Stimulated activated CD4-positive, alpha-beta T cell treated with anti-CD3 and anti-CD28 coated beads, Interleukin-12 subunit alpha, Interleukin-12 subunit beta, amount 100 ng/mL, for 4 hours (primary cell): ENCODE data around the gene APAF1.

Source experiments
- DNase-seq: peaks from one replicate; pipeline ENCODE4 v3.0.0-alpha.2; 2020

The APAF1 gene

DNA sequence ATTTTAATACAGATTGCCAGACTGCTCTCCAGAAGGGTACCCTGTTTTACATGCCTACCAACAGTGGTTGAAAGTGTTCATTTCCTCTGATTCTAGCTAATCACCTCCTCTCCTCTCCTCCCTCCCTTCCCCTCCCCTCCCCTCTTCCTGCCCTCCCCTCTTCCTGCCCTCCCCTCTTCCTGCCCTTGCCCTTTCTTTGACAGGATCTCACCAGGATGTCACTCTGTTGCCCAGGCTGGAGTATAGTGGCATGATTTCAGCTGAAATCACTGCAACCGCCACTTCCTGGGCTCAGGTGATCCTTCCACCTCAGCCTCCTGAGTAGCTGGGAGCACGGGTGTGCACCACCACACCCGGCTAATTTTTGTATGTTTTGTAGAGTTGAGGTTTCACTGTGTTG lies 24.7 kb downstream of the APAF1 start:
- no peak for DNase-seq

- no peak for DNase-seq
Measured at GRCh38 chr12:98671459-98671858, 26.4 kb downstream of the APAF1 start.

DNA sequence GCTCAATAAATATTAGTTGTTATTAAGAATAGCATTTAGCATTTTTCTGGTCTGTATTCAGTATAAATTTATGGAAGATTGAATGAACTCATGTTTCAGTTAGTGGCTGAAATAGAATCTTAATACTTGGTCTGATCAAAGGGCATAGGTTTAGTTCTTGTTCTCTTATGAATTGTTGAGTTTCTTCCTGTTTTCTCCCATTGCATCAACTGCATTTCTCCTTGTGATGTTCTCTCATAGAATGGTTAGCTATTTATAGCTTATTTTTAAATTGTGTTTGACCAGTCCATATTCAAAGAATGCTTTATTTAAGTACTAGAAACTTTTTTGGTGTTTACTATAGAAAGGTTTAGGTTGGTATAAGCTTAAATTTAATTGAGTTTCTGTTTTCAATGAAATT lies 29.8 kb downstream of the APAF1 start:
- DNase-seq = no peak

DNA sequence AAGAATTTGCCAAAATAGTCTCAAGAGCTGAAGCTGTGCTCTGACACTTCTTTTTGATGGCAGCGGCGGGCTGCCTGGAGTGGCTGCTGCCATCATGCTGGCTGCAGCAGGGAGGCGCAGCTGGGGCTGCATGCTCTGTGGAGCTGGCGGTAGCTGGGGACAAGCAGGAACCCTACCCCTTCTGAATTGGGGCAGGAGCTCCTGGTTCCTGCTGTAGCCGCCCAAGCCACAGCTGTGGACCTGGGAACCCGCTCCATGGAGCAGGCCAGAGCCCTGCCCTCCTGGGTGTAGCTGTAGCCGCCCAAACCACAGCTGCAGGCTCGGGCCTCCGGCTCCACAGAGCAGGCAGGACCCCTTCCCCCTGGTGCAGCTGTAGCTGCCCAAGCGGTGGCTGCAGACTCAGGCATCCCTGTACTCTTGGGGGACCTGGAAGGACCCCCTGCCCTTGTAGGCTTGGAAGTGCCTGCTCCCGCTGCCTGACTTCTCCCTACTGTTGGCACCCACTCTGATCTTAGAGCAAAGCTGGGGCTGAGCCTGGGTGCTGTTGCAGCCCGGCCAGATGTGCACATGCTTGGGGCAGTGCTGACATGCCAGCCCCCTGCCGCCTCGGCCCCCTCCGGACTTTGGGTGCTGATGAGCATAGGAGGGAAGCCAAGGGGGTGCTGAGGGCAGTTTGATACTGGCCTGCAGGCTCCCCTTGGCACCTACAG lies 33.3 kb downstream of the APAF1 start:
- no peak for DNase-seq

DNA sequence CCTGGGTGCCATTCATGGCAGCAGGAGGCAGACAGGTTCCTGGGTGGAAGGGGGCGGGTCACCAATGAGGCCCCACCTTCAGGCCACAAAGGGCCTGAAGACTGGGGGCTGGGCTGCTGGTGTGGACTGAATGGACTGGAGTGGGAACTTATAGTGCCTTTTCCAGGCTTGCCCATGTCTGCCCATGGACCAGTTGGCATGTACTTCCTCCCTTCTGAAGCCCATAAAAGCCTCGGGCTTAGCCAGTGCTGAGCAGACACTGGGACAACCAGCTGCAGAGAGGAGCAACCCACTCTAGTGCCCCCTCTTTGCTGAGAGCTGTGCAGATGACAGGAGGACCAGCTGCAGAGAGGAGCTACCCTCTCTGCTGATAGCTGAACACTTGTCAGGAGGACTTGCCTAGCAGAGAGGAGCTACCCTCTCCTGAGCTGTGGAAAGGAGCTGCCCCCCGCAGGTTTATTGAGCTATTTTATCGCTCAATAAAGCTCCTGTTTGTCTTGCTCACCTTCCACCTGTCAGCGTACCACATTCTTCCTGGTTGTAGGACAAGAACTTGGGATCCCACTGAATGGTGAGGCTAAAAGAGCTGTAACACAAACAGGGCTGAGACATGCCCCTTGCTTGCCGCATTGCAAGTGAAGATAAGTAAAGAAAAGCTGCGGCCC lies 34.0 kb downstream of the APAF1 start:
- no peak for DNase-seq

GRCh38 chr12:98679611-98680005 lies 34.5 kb downstream of the APAF1 start:
- no peak for DNase-seq

- no peak for DNase-seq
Measured at GRCh38 chr12:98684199-98684598, 39.1 kb downstream of the APAF1 start.

GRCh38 chr12:98686603-98687002 lies 41.5 kb downstream of the APAF1 start:
- DNase-seq = no peak

GRCh38 chr12:98691351-98691750 lies 46.3 kb downstream of the APAF1 start:
- no peak for DNase-seq

DNA sequence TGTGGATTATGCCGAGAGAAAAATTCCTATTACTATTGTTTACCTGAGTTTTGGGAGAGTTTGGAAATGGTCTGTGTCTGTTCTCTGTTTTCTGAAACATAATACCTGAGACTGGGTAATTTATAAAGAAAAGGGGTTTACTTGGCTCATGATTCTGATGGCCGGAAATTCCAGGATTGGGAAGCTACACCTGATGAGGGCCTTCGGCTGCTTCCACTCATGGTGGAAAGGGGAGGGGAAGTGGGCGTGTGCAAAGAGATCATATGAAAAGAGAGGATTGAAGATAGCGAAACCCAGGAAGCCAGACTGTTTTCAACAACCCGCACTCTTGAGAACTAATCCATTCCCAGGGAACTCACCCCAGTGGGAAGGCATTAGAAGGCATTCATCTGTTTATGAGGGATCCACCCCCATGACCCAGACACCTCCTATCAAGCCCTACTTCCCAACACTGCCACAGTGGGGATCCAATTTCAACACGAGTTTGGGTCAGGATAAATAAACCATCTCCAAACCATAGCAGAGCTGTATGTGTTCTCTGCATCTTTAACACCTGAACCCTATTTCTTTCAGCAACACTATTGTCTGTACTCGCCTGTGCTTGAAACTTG lies 51.1 kb downstream of the APAF1 start:
- DNase-seq = no peak

DNA sequence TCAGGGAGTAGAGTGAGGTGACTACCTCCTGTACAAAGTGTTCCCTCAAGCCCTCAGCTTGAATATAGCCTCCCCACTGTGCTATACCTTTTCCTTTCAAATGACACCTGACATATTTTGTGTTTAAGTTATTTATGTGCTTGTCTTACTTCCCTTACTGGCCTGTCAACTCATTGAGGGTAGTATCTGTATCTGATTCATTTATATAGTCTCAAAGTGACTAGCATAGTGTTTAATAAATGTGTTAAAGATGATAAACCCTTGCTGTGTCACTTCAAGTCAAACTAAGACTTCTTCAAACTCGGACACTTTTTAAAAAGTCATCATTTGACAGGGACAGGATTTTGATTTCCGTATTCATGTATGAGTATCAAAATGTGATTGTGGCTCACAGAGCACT lies 52.1 kb downstream of the APAF1 start:
- DNase-seq = no peak

DNA sequence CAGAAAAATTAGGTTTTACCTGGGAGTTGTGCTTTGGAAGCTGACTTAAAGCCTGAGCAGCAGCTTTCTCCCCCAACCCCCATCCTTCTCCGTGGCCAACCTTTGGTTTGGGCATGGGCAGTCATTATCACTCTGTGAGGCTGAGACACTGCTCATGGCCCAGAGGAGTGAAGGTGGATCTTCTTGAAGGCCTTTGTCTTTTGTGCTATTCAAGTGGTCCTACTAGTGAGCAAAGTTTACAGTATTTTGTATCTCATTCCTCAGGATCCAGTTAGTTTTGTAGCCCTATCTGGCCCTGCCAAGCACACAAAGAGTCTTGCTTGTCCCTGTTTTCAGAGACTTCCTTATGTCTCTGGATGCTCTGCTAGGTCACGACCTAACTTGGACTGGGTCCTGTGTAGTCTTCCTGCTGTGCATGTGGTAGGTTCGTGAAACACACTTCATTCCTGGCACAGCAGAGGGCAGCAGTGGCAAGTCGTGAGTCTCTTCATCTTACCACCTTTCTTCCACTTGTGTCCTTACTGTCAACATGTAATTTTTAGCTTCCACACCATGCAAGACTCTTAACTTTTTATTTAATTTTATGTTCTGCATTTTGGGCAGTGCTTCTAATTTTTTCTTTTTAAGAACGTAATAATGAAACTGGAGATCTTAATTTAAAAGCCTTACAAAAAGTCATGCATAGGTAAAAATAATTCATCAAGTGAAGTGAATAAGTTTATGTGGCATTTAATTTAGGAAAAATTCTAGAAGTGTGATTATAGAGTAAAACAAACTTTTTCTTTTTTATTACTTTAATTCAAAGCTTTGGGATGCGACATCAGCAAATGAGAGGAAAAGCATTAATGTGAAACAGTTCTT lies 53.7 kb downstream of the APAF1 start:
- peak; percentile 34 for DNase-seq

- no peak for DNase-seq
Measured at GRCh38 chr12:98699586-98699985, 54.5 kb downstream of the APAF1 start.

DNA sequence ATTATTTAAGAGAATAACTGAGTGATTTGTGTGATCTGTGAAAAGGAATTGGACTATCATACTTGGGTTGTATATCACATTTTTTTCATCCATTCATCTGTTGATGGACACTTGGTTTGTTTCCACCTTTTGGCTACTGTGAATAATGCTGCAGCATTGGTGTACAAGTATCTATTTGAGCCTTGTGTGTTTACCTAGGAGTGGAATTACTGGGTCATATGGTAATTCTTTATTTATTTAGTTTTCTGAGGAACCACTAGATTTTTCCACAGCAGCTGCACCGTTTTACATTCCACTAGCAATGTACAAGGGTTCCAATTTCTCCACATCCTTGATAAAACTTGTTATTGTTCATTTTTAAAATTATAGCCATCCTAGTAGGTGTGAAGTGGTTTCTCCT lies 56.1 kb downstream of the APAF1 start:
- no peak for DNase-seq

DNA sequence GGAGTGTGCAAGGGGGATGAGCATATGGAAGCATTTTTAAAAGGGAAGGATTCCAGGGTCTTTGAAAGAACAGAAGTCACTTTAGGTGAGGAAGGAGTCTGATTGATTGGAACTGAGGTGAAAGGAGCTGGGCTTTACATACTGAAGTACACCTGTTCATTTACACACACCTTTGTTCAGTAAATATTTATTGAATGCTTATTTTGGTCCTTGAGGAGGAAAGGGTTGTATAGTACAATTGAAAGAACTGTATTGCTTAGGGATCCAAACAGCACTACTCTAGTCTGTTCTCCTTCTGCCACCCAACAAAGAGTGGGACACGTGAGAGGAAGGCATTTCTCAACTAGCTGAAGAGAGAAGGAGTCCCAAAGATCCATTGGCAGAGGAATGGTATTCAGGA lies 63.9 kb downstream of the APAF1 start:
- no peak for DNase-seq

DNA sequence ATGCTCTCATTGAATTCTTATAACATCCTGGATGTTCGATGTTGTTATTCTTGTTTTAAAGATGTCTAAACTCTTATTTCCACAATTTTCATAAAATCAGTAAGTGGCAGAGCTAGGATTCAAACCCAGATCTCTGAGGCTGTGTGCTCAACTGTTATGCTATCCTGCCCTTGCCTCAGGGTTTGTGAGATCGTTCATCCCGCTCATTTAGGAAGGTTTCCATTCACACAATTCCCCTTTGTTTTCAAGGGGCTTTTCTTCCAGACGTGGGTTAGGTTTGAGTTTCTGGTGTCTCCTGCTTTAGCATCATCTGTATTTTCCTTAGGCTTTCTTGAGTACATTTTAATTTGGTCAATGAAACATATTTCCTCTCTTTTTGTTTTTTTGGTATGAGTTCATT lies 69.3 kb downstream of the APAF1 start:
- no peak for DNase-seq

DNA sequence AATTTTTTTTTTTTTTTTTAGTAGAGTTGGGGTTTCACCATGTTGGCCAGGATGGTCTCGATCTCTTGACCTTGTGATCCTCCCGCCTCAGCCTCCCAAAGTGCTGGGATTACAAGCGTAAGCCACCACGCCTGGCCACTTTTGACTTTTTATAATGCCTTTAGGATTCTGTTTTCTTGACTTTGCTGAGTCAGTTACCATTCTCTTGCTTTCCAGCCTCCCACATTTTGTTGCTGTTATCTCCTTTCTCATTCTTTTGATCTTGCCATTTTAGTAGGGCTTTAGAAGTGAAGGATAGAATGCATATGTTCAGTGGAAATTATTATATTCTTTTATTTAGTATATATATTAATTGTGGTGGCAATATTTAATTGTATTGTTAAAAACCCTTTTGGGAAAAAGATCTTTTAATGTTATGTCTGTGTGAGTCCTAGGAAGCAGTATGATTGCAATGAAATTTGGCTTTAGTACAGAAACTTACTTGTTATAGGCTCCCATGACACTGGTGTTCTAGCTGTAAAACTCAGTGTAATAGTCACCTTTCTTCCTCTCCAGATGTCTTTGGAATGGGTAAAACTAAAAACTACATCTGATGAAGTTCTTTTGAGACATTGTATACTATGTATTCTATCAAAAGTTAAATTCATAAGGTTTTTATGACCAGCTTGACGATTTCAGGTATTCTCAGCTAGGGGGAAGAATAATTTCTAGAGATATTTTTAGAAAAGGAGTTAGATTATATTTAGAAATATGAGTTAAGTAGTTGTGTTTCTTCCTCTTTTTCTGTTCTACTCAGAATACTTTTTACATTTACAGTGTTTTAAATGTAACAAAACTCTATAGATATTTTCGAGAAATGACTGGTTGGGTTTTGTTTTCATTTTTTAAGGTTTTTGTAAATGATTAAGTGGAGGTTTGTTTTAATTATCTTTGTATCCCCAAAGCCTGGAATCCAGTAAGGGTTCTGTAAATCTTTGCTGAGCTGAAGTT lies 74.7 kb downstream of the APAF1 start:
- no peak for DNase-seq

DNA sequence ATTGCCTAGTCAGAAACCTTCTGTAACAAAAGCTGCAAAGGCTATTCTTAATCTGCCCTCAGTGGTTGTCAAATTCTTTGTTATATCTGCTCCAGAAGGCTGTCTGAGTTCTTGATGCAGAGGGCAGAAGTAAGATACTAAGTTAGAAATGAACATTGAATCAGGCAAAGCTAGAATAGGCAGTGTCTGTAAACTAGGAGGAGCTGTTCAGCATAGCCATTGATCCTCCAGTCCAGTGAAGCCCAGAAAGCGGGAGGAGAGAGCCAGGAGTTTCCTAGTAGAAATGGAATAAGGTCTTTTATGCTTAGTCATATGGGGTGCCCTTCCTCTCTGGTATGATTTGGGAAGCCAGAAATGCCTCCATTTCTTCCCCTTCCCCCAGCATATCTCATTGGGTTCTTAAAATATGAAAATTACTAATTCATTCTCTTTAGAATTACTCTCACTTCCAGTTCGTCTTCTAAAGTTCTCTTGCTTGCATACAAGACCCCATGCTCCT lies 76.2 kb downstream of the APAF1 start:
- no peak for DNase-seq

DNA sequence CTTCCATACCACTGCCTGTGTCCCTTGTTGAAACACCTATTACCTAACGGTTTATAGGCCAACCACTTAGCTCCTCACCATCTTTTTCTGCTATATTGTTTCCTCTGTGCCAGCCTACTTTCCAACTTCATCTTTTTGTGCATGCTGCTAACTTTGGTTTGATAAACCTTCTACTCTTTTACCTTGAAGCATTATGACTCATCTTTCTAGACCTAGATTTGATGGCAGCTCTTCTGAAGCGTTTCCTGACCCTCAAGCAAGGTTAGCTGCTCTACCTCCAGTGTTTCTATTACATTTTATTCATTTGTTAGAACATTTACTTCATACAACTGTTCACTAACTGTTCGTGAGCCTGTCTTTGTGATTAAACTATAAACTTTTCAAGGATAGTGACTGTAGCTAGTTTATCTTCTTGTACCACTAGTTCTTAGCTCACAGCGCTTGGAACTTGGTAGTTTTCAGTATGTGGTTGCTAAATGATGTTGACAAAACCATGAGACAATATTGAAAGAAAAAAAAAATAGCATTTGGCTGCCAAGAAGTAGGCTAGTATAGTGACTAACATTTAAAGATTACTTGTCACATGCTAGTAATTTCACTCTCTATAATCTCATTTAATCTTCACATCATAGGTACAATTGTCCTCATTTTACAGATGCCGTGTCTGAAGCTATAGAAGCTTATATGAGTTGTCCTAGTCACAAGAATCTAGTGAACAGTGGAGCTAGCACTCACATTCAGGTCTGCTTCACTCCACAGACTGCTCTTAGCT lies 79.5 kb downstream of the APAF1 start:
- no peak for DNase-seq

DNA sequence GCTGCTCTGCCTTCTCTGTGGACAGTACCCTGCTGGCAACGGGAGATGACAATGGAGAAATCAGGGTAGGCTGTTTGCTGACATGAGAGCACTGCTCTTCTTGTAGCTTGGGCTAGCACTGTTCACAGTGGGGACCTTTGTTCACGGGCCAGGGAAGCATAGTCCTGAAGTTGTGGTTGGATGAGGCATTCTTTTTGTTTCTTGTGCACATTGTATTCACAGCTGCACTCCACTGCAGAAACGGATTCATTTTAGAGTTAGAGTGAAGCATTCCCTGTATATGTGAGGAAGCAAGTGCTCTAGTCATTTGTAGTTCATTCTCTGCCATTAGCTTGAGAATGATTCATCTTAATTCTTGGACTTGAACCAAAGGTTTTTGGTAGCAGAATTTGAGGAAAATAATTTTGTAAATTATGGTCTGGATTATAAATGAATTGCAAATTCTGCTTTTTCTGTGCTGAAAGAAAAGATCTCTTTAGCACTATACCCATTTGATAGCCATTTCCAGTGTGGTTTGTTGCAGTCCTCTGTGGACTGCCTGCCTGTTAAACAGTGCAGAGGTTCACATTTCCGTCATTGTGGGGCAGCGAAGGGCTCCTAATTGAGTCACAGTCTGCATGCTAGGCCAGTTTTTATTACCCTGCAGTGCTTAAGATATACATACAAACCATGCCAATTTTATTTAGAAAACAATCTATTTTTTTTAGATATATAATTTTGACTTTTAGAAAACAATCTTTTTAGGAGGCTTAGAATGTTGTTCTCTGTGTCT lies 80.6 kb downstream of the APAF1 start:
- DNase-seq = peak; percentile 40
